AG04449 (cell line): ENCODE results near the gene MGLL.
A peak's percentile ranks its signal among the peaks of the same experiment; 100 is the strongest.

Experiments used
- CTCF ChIA-PET: fragments of 350-600 bp; formaldehyde crosslinking; extraction: SDS; loops from one replicate; lab custom pipeline; 2021; ENCODE audit warnings: antibody characterized with exemption; lab: Yijun Ruan, JAX
- POLR2A ChIA-PET: fragments of 400-600, 350-600 bp; formaldehyde crosslinking; extraction: SDS; loops from one replicate; lab custom pipeline; 2020; ENCODE audit warnings: antibody characterized with exemption, inconsistent platforms; lab: Yijun Ruan, JAX
- DNase-seq: peaks from one replicate; pipeline ENCODE4 v3.0.0-alpha.2; 2010; ENCODE audit warnings: low read depth, low spot score
- H3K4me3 ChIP-seq: 2 replicates; pipeline ENCODE4 v1.5.1; 2011; ENCODE audit warnings: low read depth, mild to moderate bottlenecking, control low read depth, low read length
- CTCF ChIP-seq: IDR thresholded peaks from one replicate; pipeline ENCODE4 v1.5.1; 2011; ENCODE audit warnings: mild to moderate bottlenecking, moderate library complexity, low read length, control low read depth, inconsistent platforms; ENCODE audit not compliant: insufficient read depth; ENCODE audit errors: missing control alignments

Gene MGLL

GRCh38 chr3:127676456-127676855 is 145.9 kb downstream of the MGLL start:
- POLR2A ChIA-PET = no interaction called here
- no peak for TF ChIP-seq CTCF
- CTCF ChIA-PET = interaction anchor here (0.7 to 1.6 kb wide), 2 partner anchors 14 to 23 kb away, joined by 3 to 4 read pairs; no protein-coding TSS in a partner anchor
- DNase-seq = no peak
- H3K4me3 ChIP-seq = no peak overlapping the region

- ChIA-PET POLR2A (interaction anchor here (0.7 kb wide), 1 partner anchor 28 kb away, joined by 7 read pairs; no protein-coding TSS in a partner anchor), CTCF (interaction anchor here (0.7 to 1.7 kb wide), 2 partner anchors 13 to 24 kb away, joined by 3 read pairs; no protein-coding TSS in a partner anchor)
- DNase-seq = no peak
- TF ChIP-seq CTCF = no peak
- H3K4me3 ChIP-seq = no peak overlapping the region
Observed at GRCh38 chr3:127675651-127676391, 146.5 kb downstream of the MGLL start.

GRCh38 chr3:127674790-127675189 is 147.5 kb downstream of the MGLL start:
- DNase-seq = no peak
- no peak for TF ChIP-seq CTCF
- CTCF ChIA-PET = interaction anchor here (1.7 kb wide), 1 partner anchor 14 kb away, joined by 3 read pairs; no protein-coding TSS in a partner anchor
- POLR2A ChIA-PET = no interaction called here
- H3K4me3 ChIP-seq = no peak overlapping the region

GRCh38 chr3:127674101-127674721 is 148.1 kb downstream of the MGLL start:
- POLR2A ChIA-PET = no interaction called here
- DNase-seq = no peak
- CTCF ChIA-PET = interaction anchor here (1.1 to 1.7 kb wide), 2 partner anchors 15 to 99 kb away, joined by 3 to 5 read pairs; no protein-coding TSS in a partner anchor
- TF ChIP-seq CTCF = no peak
- H3K4me3 ChIP-seq = peak overlapping the region; percentile 91

GRCh38 chr3:127673191-127674100 is 148.9 kb downstream of the MGLL start:
- CTCF ChIA-PET = interaction anchor here (1.1 to 1.7 kb wide), 2 partner anchors 16 to 98 kb away, joined by 3 to 5 read pairs; no protein-coding TSS in a partner anchor
- DNase-seq = no peak
- H3K4me3 ChIP-seq = peak overlapping the region; percentile 91
- no peak for TF ChIP-seq CTCF
- POLR2A ChIA-PET = no interaction called here
